Activated naive CD4-positive, alpha-beta T cell treated with anti-CD3 and anti-CD28 coated beads, Interleukin-2, amount 50 U/mL, for 24 hours (primary cell): ENCODE data around the gene IFNLR1.

Experiments used
- H3K27ac Mint-ChIP-seq: one replicate; pipeline ENCODE4 v1.8.0; 2021; ENCODE audit warnings: mild to moderate bottlenecking, mixed read lengths
- H3K27me3 Mint-ChIP-seq: one replicate; pipeline ENCODE4 v1.8.0; 2021; ENCODE audit warnings: mixed read lengths
- H3K36me3 Mint-ChIP-seq: one replicate; pipeline ENCODE4 v1.8.0; 2021; ENCODE audit warnings: mixed read lengths
- H3K4me1 Mint-ChIP-seq: one replicate; pipeline ENCODE4 v1.8.0; 2021; ENCODE audit warnings: mixed read lengths
- H3K4me3 Mint-ChIP-seq: one replicate; pipeline ENCODE4 v1.8.0; 2021; ENCODE audit warnings: mild to moderate bottlenecking, mixed read lengths
- H3K9me3 Mint-ChIP-seq: one replicate; pipeline ENCODE4 v1.8.0; 2021; ENCODE audit warnings: mixed read lengths

Gene IFNLR1

DNA sequence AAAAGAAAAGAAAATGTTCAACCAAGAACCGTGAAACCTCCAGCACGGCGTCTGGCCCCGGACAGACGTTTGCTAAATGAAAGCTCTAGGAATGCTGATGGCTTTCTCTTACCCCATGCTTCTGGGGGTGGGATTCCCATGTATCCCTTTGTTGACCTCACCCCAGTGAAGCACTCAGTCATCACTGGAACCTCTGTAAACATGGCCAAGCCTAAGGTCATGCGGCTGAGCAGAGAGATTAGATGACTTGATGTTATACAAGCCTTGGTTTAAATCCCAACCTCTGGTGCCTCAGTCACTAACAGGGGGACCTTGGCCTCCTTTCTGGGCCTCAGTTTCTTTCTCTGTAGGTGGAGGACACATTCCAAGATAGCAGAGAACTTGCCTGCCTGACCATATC lies 72.3 kb downstream of the IFNLR1 start:
- Mint-ChIP-seq H3K4me1 (peaks cover 5% of the 10 kb centered on the region), H3K27ac (no peak overlapping the region), H3K36me3 (no peaks in the 10 kb centered on the region), H3K4me3 (no peak overlapping the region), H3K27me3 (peaks cover 6% of the 10 kb centered on the region), H3K9me3 (no peaks in the 10 kb centered on the region)

DNA sequence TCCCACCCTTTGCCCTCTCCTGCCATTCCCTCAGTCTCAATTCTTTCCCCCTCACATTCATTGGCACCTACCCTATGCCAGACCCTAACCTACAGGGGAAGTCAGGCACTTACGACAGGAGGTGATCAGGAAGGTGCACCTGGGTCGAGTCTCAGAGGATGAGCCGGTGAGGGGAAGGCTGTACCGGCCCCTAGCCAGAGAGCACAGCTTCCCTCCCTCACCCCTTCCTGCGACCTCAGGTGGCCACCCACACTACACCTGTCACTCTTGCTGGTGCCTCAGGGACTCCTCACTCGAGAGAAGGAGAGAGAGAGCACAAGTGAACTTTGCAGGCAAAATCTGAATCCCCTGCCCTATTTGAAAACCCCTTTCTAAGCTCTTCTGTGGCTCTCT lies 73.5 kb downstream of the IFNLR1 start:
- Mint-ChIP-seq H3K9me3 (no peaks in the 10 kb centered on the region), H3K4me1 (peaks cover 5% of the 10 kb centered on the region), H3K4me3 (no peak overlapping the region), H3K36me3 (no peaks in the 10 kb centered on the region), H3K27ac (no peak overlapping the region), H3K27me3 (peaks cover 6% of the 10 kb centered on the region)

DNA sequence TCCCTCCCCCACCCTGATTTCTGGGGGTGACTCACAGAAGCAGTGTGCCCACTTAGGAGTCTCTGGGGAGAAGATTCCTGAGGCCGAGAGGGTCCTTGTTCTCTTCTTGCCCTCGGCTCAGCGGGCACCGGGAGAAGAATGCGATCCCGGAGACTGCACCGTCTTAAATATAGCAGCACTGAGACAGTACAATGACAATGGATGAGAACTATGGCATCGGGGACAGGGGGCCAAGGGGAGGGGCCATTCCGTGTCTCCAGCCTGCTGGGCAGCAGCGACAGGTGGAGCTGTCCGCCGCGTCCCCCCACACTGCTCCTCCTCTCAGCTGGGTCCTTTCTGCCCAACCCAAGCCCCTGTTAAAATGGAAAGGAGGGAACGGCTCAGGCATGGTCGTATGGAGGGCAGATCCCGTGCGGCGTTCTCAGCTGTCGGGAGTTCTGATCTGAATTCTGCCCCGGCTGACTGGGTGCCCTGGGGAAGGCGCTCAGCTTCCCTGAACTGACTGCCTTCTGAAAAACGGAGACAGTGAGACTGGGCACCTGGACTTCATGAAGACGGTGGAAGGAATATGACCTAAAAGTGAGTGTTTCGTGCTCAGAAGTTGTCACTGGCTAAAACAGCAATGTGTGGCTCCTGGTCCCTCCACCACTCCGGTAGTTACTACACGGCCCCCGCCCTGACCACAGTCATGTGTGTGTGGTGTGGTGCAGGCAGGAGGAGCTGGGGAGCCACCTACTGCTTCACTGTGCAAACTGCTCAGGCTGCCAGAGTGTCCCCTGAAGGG lies 74.9 kb downstream of the IFNLR1 start, which contains the start of gene MYOM3:
MYOM3 (minus strand) TSS at position 140 of the 784 bp plus-strand sequence. CDS start 3,499 bp downstream, outside the sequence.
- no peaks in the 10 kb centered on the region for H3K36me3 Mint-ChIP-seq
- H3K27me3 Mint-ChIP-seq, result peaks cover 2% of the 10 kb centered on the region
- no peak within 1 kb of the TSS for H3K4me3 Mint-ChIP-seq
- peaks cover 5% of the 10 kb centered on the region for H3K4me1 Mint-ChIP-seq
- peak within 1 kb of the TSS; percentile 38 for H3K27ac Mint-ChIP-seq
- no peaks in the 10 kb centered on the region for H3K9me3 Mint-ChIP-seq

DNA sequence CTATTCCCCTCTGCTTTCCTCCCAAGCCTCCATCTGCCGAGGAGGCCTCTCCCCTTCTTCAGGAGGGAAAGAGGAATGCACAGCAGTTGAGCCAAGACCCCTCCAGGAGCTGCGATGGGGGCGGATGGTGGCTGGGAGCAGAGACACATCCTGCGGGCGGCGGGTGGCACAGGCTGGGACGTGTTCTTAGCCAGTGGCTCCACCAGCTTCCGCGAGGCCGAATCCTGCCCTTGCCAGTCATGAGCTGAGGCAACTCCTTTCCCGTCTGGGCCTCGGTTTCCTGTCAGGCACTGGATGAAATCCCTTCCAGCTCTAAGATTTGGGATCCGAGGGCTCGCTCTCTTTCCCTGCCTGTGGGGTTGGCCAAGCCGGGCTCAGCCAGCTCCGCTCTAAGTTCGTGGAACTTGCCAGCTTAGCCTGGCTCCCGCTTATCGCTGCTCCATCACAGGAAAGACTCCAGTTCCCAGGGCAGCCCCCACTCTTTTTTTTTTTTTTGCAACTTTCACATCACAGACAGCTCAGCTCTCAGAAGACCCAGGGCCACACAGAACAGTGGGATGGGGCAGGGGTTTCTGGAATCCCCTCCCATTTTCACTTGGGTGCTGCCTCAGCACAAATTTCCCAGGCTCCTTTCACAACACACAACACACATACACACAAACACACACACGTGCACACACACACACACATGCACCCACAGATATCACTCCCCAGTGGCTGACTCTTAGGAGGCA lies 75.7 kb downstream of the IFNLR1 start:
- peaks cover 5% of the 10 kb centered on the region for H3K4me1 Mint-ChIP-seq
- no peaks in the 10 kb centered on the region for H3K9me3 Mint-ChIP-seq
- H3K4me3 Mint-ChIP-seq, result no peak overlapping the region
- H3K27me3 Mint-ChIP-seq, result peaks cover 2% of the 10 kb centered on the region
- H3K27ac Mint-ChIP-seq, result peak overlapping the region; percentile 38
- H3K36me3 Mint-ChIP-seq, result no peaks in the 10 kb centered on the region

DNA sequence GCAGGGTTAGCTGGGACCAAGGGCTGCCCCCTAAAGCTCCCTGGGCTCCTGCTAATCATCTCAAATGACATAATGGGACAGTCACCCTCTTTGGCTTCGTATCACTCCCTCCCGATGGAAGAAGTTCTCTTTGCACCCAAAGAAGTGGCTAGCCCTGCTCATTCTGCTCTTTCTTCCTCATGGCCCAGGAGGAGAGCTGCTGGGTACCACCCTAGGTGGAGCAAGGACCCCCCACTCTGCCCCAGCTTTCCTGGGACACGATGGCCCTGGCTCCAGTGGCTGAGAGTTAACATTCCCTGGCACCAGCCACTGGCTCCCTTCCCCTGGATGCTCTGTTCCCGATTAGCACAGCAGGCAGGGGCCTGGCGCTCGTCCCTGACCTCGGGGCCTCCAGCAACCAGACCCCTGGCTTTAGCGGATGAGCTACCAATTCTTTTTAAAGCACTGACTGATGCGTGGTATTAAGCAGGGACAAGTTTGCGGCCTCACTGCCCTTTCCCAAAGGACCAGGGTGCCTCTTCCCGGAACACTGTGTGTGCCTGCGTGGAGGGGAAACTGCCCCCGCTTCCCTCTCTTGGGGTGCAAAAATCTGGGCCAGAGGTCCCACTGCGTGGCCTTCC lies 76.3 kb downstream of the IFNLR1 start:
- Mint-ChIP-seq H3K27ac (no peak overlapping the region), H3K9me3 (no peaks in the 10 kb centered on the region), H3K27me3 (peaks cover 2% of the 10 kb centered on the region)

DNA sequence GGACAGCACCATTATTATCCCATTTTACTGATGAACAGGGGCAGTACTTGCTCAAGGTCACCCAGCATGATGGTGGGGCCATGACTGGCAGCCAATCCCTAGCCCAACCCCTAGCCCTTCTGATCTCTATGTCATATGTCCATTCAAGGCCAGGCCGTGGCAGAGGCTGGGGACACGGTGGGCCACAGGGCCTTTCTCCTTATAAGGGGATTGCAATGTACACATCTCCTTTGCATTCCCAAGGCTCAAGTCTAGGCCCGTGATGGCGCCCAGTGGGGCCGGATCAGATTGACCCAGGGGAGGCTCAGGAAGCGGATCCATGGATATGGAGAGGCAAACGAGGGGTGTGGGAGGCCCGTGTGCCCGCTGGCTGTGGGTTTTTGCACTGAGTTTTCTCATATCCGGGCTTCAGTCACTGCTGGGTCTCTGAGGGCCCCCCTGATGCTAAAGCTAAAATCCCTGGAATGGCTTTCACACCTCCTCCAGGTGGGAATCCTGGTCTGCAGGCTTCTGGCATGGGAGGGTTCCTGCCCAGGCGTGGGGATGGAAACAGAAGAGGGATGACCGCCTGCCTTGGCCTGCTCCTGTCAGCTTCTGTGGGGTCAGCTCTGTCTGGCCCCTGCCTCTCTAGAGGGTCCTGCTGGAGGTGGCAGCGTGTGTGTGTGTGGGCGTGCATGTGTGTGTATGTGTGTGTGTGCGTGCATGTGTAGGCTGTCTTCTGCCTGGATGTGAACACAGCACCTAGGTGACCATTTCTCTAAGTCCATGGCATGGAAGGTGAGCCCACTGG lies 77.2 kb downstream of the IFNLR1 start:
- peaks cover 5% of the 10 kb centered on the region for H3K4me1 Mint-ChIP-seq
- H3K27me3 Mint-ChIP-seq, result peaks cover 2% of the 10 kb centered on the region
- H3K4me3 Mint-ChIP-seq, result no peak overlapping the region
- H3K9me3 Mint-ChIP-seq, result no peaks in the 10 kb centered on the region
- H3K36me3 Mint-ChIP-seq, result no peaks in the 10 kb centered on the region
- H3K27ac Mint-ChIP-seq, result no peak overlapping the region

More for the DNA sequence above, 76.3 kb downstream of the IFNLR1 start:
- no peaks in the 10 kb centered on the region for H3K36me3 Mint-ChIP-seq
- H3K4me1 Mint-ChIP-seq, result peaks cover 5% of the 10 kb centered on the region
- no peak overlapping the region for H3K4me3 Mint-ChIP-seq

DNA sequence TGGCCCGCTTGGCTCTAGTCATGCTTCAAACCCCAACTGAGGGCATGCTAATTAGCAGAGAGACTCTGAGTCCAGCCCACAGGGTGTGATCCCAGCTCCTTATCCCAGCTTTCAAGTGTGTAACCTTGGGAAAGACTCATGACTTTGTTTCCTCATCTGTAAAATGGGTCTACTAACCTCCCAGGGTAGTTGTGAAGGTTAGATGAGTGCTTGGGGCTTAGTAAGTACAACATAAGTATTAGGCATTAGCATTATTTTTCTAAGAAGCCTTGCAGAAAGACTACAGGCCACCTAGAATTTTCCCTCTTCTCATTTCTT lies 78.0 kb downstream of the IFNLR1 start:
- H3K27me3 Mint-ChIP-seq, result peaks cover 2% of the 10 kb centered on the region
- H3K27ac Mint-ChIP-seq, result peak overlapping the region; percentile 82
- H3K36me3 Mint-ChIP-seq, result no peaks in the 10 kb centered on the region
- H3K4me1 Mint-ChIP-seq, result peaks cover 5% of the 10 kb centered on the region
- H3K4me3 Mint-ChIP-seq, result no peak overlapping the region
- no peaks in the 10 kb centered on the region for H3K9me3 Mint-ChIP-seq

DNA sequence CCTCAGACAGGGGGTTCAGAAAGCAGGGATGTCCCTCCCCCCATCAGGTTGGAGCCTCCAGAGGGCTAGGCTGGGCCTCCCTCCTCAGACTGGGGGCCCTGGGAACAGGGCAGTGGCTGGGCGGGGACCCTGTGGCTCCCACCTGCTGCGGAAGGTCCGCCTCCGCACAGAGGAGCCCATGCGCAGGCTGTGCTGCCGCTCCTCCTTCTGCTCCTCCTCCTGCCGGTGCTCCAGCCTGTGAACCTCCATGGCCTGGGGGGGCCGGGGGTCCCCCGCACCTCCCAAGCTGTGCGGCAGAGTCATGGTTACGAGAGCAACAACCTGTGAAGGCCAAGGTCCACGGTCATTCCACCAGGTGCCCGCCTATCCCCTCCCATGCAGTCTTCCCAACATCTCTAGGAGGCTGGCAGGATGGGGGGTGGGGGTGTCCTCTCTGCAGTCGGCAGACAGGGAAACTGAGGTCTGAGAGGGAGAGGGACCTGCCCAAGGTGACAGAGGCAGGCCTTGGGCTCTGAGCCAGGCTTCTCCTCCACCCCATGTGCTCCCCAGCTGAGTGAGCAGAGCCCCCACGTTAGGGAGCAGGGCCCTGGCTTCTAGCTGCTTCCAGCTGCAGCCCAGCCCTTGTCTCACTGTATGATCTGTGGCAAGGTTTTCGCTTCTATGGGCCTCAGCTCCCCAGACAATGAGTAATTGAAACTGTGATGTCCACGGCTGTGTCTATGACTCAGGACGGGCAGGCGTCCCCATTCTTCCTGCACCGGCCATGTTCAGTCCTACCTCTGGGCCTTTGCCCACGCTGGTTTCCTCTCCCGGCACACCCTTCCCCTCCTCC lies 78.5 kb downstream of the IFNLR1 start:
- H3K9me3 Mint-ChIP-seq, result no peaks in the 10 kb centered on the region
- H3K27ac Mint-ChIP-seq, result peak overlapping the region; percentile 82
- no peaks in the 10 kb centered on the region for H3K36me3 Mint-ChIP-seq
- H3K4me3 Mint-ChIP-seq, result no peak overlapping the region
- H3K4me1 Mint-ChIP-seq, result peaks cover 5% of the 10 kb centered on the region
- H3K27me3 Mint-ChIP-seq, result peaks cover 2% of the 10 kb centered on the region

DNA sequence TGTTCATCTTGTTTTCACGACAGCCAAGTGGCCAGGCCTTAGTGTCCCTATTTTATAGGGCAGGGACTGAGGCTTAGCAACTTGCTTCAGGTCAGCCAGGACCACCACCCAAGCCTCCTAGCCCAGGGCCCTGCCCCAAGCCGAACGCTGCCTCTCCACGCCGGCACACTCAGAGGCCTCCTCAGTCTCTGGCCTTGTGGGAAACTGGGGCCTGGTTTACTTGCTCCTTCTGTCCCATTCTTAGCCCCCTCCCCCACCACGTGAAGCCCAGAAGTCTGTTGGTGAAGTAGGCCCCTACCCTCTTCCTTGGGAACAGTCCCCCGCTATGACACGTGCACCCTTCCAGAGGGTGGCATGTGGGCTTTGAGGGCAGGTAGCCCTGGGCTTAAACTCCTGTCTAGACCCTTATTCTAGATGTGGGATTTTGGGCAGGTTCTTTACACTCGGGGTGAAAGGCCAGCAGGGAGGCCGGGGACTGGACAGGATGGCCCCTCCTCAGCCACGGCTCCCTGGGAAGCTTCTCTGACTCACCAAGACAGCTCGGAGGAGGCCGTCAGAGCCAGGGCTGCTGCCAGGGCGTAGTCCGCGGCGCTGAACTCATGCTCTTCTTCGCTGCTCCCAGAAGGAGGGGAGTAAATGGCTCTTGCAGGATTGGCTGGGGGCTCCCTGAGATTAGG lies 79.5 kb downstream of the IFNLR1 start:
- Mint-ChIP-seq H3K27ac (no peak overlapping the region), H3K36me3 (no peaks in the 10 kb centered on the region), H3K4me3 (no peak overlapping the region), H3K4me1 (no peaks in the 10 kb centered on the region), H3K27me3 (no peaks in the 10 kb centered on the region), H3K9me3 (no peaks in the 10 kb centered on the region)

DNA sequence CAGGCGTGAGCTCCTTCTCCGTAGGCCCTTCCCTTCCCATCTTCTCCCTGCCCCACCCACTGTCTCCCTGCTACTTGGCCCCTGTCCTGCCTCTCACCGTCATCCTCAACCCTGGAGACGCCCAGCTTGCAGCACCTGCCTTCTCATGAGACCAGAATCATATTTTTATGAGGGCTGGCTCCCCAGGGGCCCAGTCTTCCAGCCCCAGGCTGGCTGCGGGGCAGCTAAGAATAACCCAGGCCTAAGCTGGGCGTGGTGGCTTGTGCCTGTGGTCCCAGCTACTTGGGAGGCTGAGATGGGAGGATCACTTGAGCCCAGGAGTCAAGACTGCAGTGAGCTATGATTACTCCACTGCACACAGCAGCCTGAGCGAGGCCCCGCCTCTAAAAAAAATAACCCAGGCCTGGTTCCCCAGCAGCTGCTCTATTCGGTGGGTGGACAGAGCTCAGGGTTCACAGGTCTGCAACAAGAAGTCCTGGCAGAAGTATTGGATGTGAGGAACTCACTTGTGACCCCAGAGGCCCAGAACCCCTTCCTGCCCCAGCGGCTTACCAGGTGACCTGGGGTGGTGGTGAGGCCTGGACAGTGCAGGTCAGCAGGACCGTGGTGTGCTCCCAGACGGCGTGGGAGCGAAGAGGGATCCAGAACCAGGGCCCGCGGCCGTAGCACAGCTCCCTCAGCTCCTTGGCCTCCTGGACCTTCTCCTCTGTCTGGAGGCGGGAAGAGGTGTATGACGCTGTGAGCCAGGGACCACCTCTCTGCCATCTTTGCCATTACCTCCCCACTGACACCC lies 81.5 kb downstream of the IFNLR1 start:
- Mint-ChIP-seq H3K36me3 (no peaks in the 10 kb centered on the region), H3K4me3 (no peak overlapping the region), H3K9me3 (no peaks in the 10 kb centered on the region), H3K27ac (no peak overlapping the region), H3K27me3 (no peaks in the 10 kb centered on the region), H3K4me1 (no peaks in the 10 kb centered on the region)

DNA sequence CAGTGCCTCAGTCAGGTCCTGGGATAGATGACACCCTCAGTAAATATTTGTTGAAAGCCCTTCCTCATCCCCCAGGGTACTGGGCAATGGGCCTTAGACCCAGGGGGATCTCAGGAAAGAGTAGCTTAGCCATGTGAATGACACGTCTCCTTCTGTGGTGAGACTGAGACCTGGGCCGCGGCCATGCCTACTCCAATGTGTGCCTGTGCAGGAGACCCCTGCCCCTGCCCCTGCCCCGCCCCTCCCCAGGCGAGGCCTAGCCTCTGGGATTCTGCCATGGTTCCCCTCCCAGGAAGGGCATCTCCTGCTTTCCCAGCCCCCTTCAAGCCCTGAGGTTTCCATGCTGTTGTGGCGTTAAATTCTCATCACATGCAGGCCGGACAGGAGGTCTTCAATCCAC lies 82.2 kb downstream of the IFNLR1 start:
- Mint-ChIP-seq H3K36me3 (no peaks in the 10 kb centered on the region), H3K27me3 (no peaks in the 10 kb centered on the region), H3K4me1 (no peaks in the 10 kb centered on the region), H3K27ac (no peak overlapping the region), H3K9me3 (no peaks in the 10 kb centered on the region), H3K4me3 (no peak overlapping the region)
